HepG2 (cell line): ENCODE measurements around the gene SDK2. TPM values are rescaled to one million over a fixed set of nuclear protein-coding genes. Genes with fewer than 3 reads are reported as not detected.

Experiments used
- ATAC-seq: fragments of 200-7000 bp; cut with Tn5 transposase; 3 replicates; pipeline ENCODE4 v1.9.1; 2020; ENCODE audit warnings: mild to moderate bottlenecking, moderate library complexity
- BruUV-seq: library from RNA; stranded (reverse); fragments of 400-500 nt; replicated peaks from 2 replicates; lab custom pipeline; 2021; lab: Mats Ljungman, UMichigan
- CTCF ChIA-PET: fragments of 300-600 bp; formaldehyde crosslinking; extraction: SDS; loops from one replicate; lab custom pipeline; 2021; ENCODE audit warnings: low total read pairs, inconsistent platforms, low intra/inter-chr PET ratio; lab: Yijun Ruan, JAX
- POLR2A ChIA-PET: fragments of 350-600 bp; sonication (Branson Sonifier 250); formaldehyde crosslinking; loops from one replicate; lab custom pipeline; 2020; ENCODE audit warnings: antibody characterized with exemption, inconsistent platforms; lab: Yijun Ruan, JAX
- DNase-seq: peaks from one replicate; pipeline ENCODE4 v3.0.0-alpha.2; 2015; ENCODE audit warnings: low spot score
- FAIRE-seq: peaks from 3 replicates; lab custom pipeline; 2011; peaks lifted over from hg19 to GRCh38; lab: Jason Lieb, UNC
- H2AFZ ChIP-seq: one replicate; pipeline ENCODE4 v1.6.1; 2011; ENCODE audit warnings: low read length, inconsistent platforms
- H3K27ac ChIP-seq: fragments of 300-600 bp; 3 replicates; pipeline ENCODE4 v1.8.0; 2011; ENCODE audit warnings: mixed run types, mild to moderate bottlenecking, mixed read lengths, low read length, inconsistent platforms; ENCODE audit not compliant: insufficient read depth; ENCODE audit errors: extremely low read length
- H3K27me3 ChIP-seq, 2 experiments: fragments of 200-600 bp in 1 of 2; 2 replicates in 1 of 2; 3 replicates in 1 of 2; pipeline versions ENCODE4 v1.6.0 to v1.8.0; 2011; ENCODE audit warnings: low read length in 2 of 2, mild to moderate bottlenecking in 2 of 2, moderate library complexity in 2 of 2, inconsistent platforms in 1 of 2; ENCODE audit not compliant: insufficient read depth in 2 of 2, control insufficient read depth in 1 of 2
- H3K36me3 ChIP-seq, 2 experiments: fragments of 200-600 bp in 1 of 2; replicated peaks in 1 of 2; 2 replicates in 1 of 2; 3 replicates in 1 of 2; pipeline versions ENCODE4 v1.5.1 to v1.8.0; 2011; ENCODE audit warnings: low read length in 2 of 2, inconsistent platforms in 1 of 2; ENCODE audit not compliant: insufficient read depth in 2 of 2, control insufficient read depth in 1 of 2
- H3K4me1 ChIP-seq: 2 replicates; pipeline ENCODE4 v1.5.1; 2012; ENCODE audit warnings: low read length, inconsistent platforms; ENCODE audit not compliant: insufficient read depth
- H3K4me2 ChIP-seq: 2 replicates; pipeline ENCODE4 v1.6.0; 2011; ENCODE audit warnings: low read depth, low read length, inconsistent platforms
- H3K4me3 ChIP-seq, 3 experiments: fragments of 200-600 bp in 1 of 3; sonication (generic), shearing (Covaris generic) in 1 of 3; replicated peaks in 1 of 3; 2 replicates each; pipeline ENCODE4 v1.5.1; 2011 to 2016; ENCODE audit warnings: low read length in 3 of 3, inconsistent platforms in 2 of 3, low read depth in 2 of 3, mild to moderate bottlenecking in 2 of 3, control low read depth in 1 of 3, mixed read lengths in 1 of 3; ENCODE audit not compliant: insufficient read depth in 1 of 3
- H3K79me2 ChIP-seq: one replicate; pipeline ENCODE4 v1.6.1; 2011; ENCODE audit warnings: low read length, inconsistent platforms; ENCODE audit not compliant: insufficient read depth
- H3K9ac ChIP-seq: 2 replicates; pipeline ENCODE4 v1.6.0; 2011; ENCODE audit warnings: mild to moderate bottlenecking, low read depth, low read length, inconsistent platforms; ENCODE audit not compliant: insufficient read depth
- H3K9me3 ChIP-seq: 2 replicates; pipeline ENCODE4 v1.5.1; 2012; ENCODE audit warnings: mild to moderate bottlenecking, low read length
- H4K20me1 ChIP-seq: 2 replicates; pipeline ENCODE4 v1.6.0; 2011; ENCODE audit warnings: inconsistent platforms, mild to moderate bottlenecking, low read length, moderate library complexity; ENCODE audit not compliant: insufficient read depth
- CHD4 ChIP-seq: fragments of 200-600 bp; sonication (generic); IDR thresholded peaks from 2 replicates; pipeline ENCODE4 v1.7.0; 2017; ENCODE audit warnings: mild to moderate bottlenecking, low read length, borderline replicate concordance
- CSRNP2 ChIP-seq: sonication (generic); formaldehyde crosslinking; conservative IDR thresholded peaks from 2 replicates; pipeline ENCODE4 v1.8.0; 2022; ENCODE audit warnings: low read depth, missing genetic modification reagents
- DMTF1 ChIP-seq: sonication (generic); formaldehyde crosslinking; IDR thresholded peaks from 2 replicates; pipeline ENCODE4 v1.4.0; 2020; ENCODE audit warnings: mild to moderate bottlenecking, missing genetic modification reagents
- ETV6 ChIP-seq: sonication (generic); formaldehyde crosslinking; conservative IDR thresholded peaks from 2 replicates; pipeline ENCODE4 v1.4.0; 2020; ENCODE audit warnings: missing genetic modification reagents
- FOXO1 ChIP-seq: sonication (generic); formaldehyde crosslinking; IDR thresholded peaks from 2 replicates; pipeline ENCODE4 v1.4.0; 2020; ENCODE audit warnings: missing genetic modification reagents
- KMT2A ChIP-seq: sonication (generic); formaldehyde crosslinking; IDR thresholded peaks from 2 replicates; pipeline ENCODE4 v1.4.0; 2020; ENCODE audit warnings: missing genetic modification reagents
- SETDB1 ChIP-seq: sonication (generic); formaldehyde crosslinking; IDR thresholded peaks from 2 replicates; pipeline ENCODE4 v1.5.1; 2020; ENCODE audit warnings: missing genetic modification reagents, mild to moderate bottlenecking, borderline replicate concordance
- TBL1XR1 ChIP-seq: fragments of 150-350 bp; IDR thresholded peaks from 2 replicates; pipeline ENCODE4 v1.6.1; 2014; ENCODE audit warnings: borderline replicate concordance, low read length; ENCODE audit not compliant: partially characterized antibody
- ZNF496 ChIP-seq: sonication (generic); formaldehyde crosslinking; IDR thresholded peaks from 2 replicates; pipeline ENCODE4 v1.8.1; 2023; ENCODE audit warnings: mild to moderate bottlenecking, moderate library complexity, missing genetic modification reagents; ENCODE audit not compliant: insufficient replicate concordance
- ZNF574 ChIP-seq: sonication (generic); formaldehyde crosslinking; IDR thresholded peaks from 2 replicates; pipeline ENCODE4 v1.4.0; 2020; ENCODE audit warnings: missing genetic modification reagents
- ZNF740 ChIP-seq: sonication (generic); formaldehyde crosslinking; IDR thresholded peaks from 2 replicates; pipeline ENCODE4 v1.4.0; 2020; ENCODE audit warnings: missing genetic modification reagents
- ZNF800 ChIP-seq: sonication (generic); formaldehyde crosslinking; IDR thresholded peaks from 2 replicates; pipeline ENCODE4 v1.4.0; 2020; ENCODE audit warnings: missing genetic modification reagents
- WGBS: methylation state at CpG from one replicate; pipeline ENCODE4 v1.1.6; 2017; ENCODE audit warnings: low lambda C conversion rate; 5-methylcytosine and 5-hydroxymethylcytosine counted together
- in situ Hi-C: cut with HindIII; loops from 2 replicates; pipeline ENCODE4 v1.10.0; 2017; ENCODE audit warnings: low pct_unique_long_range_greater_than_20kb; ENCODE audit not compliant: extremely low pct_ligation_motif_present
- intact Hi-C: fragments of 100-400 bp; cut with micrococcal nuclease; formaldehyde crosslinking; loops from one replicate; pipeline ENCODE4 v1.10.0; 2022; ENCODE audit not compliant: unreplicated experiment
- polyA plus RNA-seq, 8 experiments: library from polyadenylated mRNA; depleted of rRNA in 3 of 8; stranded (reverse) in 7 of 8; unstranded in 1 of 8; fragments of >200 nt; fragmentation: Illumina TruSeq in 4 of 8; extraction: Trizol in 4 of 8; gene quantifications; 2 replicates each; pipeline versions ENCODE4 v1.2.1 to v1.2.3, GENCODE V29; 2011 to 2016; ENCODE audit warnings: low read depth in 4 of 8, missing spikeins in 1 of 8, mixed read lengths in 1 of 8; ENCODE audit not compliant: insufficient read depth in 1 of 8
- total RNA-seq, 5 experiments: library from RNA; depleted of rRNA; stranded (reverse); fragments of >200 nt; fragmentation: Illumina TruSeq; extraction: Trizol; gene quantifications; 2 replicates each; pipeline ENCODE4 v1.2.3, GENCODE V29; 2016; ENCODE audit warnings: low read depth in 1 of 5

The SDK2 gene
- total and polyA plus RNA-seq, 2 of the 13 experiments (the other 11 are each of a cell fraction or from before 2014, with no cell fraction given) = not detected

GRCh38 chr17:73356561-73357170, 287.6 kb downstream of the SDK2 start:
- intact Hi-C loops (no loop called here), in situ Hi-C loops (no loop called here)
- TF ChIP-seq KMT2A = no peak
- no peak for TF ChIP-seq SETDB1
- no peak for TF ChIP-seq CHD4
- no peak for TF ChIP-seq DMTF1 (CRISPR knock-in tag)
- no peak for TF ChIP-seq TBL1XR1
- TF ChIP-seq ZNF574 (CRISPR knock-in tag) = no peak
- TF ChIP-seq ZNF800 (CRISPR knock-in tag) = no peak
- TF ChIP-seq ZNF496 (CRISPR knock-in tag) = no peak
- no peak for TF ChIP-seq FOXO1 (CRISPR knock-in tag)
- no peak for TF ChIP-seq ZNF740
- no peak for TF ChIP-seq CSRNP2 (CRISPR knock-in tag)
- no peak for TF ChIP-seq ETV6 (CRISPR knock-in tag)
- H4K20me1 ChIP-seq = no peaks in the 10 kb centered on the region
- H3K9ac ChIP-seq = no peak overlapping the region
- H3K27ac ChIP-seq = no peak overlapping the region
- BruUV-seq = no TSS peak
- no peak overlapping the region for H3K4me2 ChIP-seq
- no peaks in the 10 kb centered on the region for H3K9me3 ChIP-seq
- CTCF ChIA-PET = no interaction called here
- no peaks in the 10 kb centered on the region for H3K36me3 ChIP-seq
- no peak overlapping the region for H3K4me3 ChIP-seq
- H3K79me2 ChIP-seq = no peaks in the 10 kb centered on the region
- WGBS = 39% methylated on average over 7 of the region's 8 CpGs
- POLR2A ChIA-PET = no interaction called here
- ATAC-seq (no peak), DNase-seq (no peak), FAIRE-seq (no peak)
- H3K4me1 ChIP-seq = peaks cover 25% of the 10 kb centered on the region
- peaks cover 28 to 80% of the 10 kb centered on the region in 2 experiments for H3K27me3 ChIP-seq
- no peak overlapping the region for H2AFZ ChIP-seq
